GM12875 (cell line): Measurements from ENCODE around the gene OR10H2.
"Not testable (repeated sequence)": the region's sequence is repeated elsewhere in the genome, so short reads cannot be mapped to it uniquely, and the experiment has no call there.

Experiments
- H3K4me3 ChIP-seq: one replicate; pipeline ENCODE4 v1.5.1; 2011; ENCODE audit warnings: low read depth, low read length, control low read depth
- TF ChIP-seq, protein P1 (sequence below): IDR thresholded peaks from 2 replicates; pipeline ENCODE4 v1.5.1; 2011; ENCODE audit warnings: low read depth, mild to moderate bottlenecking, control low read depth, inconsistent platforms, low read length, moderate library complexity, borderline replicate concordance; ENCODE audit not compliant: insufficient read depth

The OR10H2 gene

DNA sequence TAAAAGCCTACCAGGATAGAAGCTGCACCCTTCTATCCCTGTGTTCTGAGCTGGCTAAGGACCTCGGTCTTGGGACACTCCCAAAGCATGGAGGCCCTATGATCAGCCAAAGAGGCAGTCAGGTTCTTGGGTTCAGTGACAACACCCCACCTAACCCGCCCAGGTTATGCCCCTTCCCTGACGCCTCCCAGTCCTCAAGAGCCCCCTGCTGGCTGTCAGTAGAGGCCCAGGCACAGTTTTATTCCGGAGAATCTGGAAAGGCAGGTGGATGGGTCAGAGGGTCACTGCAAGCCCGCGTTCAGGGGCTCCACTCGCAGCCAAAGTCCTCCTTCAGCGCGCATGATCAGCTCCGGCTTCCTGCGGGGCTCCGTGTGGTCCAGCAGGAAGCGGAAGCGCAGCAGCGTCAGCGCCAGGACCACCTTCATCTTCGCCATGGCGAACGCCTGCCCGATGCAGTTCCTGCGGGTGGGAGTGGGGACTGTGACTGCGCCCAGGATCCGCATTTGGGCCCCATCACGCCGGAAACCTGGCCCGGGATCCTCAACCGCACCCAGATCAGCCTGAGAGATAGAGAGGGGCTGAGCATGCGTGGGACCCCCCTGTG is 32.2 kb downstream of the OR10H2 start:
- TF ChIP-seq, protein P1, sequence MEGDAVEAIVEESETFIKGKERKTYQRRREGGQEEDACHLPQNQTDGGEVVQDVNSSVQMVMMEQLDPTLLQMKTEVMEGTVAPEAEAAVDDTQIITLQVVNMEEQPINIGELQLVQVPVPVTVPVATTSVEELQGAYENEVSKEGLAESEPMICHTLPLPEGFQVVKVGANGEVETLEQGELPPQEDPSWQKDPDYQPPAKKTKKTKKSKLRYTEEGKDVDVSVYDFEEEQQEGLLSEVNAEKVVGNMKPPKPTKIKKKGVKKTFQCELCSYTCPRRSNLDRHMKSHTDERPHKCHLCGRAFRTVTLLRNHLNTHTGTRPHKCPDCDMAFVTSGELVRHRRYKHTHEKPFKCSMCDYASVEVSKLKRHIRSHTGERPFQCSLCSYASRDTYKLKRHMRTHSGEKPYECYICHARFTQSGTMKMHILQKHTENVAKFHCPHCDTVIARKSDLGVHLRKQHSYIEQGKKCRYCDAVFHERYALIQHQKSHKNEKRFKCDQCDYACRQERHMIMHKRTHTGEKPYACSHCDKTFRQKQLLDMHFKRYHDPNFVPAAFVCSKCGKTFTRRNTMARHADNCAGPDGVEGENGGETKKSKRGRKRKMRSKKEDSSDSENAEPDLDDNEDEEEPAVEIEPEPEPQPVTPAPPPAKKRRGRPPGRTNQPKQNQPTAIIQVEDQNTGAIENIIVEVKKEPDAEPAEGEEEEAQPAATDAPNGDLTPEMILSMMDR: peak; percentile 40; the same call in 1 of the 2 replicates
- H3K4me3 ChIP-seq: no peak overlapping the region

DNA sequence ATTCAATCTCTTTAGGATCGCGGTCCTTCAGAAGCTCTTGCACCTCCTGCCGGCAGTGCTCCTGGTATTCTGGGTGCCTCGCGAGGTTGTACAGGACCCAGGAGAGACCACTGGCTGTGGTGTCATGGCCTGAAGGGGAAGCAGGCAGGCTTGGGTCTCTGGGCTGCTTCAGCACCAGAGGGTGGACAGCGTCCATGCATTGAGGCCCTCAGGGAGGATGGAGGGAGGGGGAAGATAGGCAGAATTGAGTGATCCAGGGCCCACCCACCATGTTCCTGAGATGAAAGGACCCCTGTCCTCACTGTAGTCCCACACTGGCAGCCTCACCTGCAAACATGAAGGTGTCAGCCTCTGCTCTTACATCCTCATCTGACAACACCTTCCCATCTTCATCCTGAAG is 41.8 kb downstream of the OR10H2 start:
- no peak overlapping the region for H3K4me3 ChIP-seq
- TF ChIP-seq, protein P1: no peak

DNA sequence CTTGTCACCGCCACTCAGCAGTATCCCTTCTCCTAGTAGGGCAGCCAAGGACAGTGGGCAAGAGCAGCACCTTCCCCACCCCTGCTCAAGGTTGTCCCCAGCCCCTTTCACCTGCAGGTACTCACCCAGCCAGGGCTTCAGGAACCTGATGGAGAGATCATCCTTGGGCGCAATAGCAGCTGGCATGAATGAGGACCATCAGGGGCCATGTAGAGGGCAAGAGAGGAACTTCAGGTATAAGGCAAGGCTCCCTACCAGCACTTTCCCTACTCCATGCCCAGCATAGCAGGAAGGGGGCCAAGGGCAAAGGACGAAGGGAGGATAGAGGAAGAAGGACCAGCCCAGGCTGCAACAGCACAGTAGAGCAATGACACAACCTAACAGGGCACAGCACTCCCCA is 46.3 kb downstream of the OR10H2 start:
- H3K4me3 ChIP-seq: not testable (repeated sequence)

DNA sequence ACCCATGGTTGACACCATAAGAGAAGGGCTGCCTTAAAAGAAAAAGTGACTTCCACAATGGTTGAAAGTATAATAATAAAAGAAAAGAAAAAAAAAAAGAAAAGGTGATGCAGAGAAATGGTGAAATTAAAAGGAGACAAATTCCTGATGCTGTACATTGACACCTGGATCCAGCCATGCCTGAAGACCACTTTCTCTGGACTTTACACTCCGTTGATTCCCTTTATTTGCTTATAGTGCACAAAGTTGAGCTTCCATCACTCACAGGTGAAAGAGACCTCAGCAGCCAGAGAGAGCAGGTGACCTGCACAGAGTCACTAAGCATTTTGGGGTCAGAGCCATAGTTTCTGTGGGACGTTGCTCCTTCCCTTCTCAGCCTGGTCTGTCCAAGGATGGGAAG is 47.4 kb downstream of the OR10H2 start:
- TF ChIP-seq, protein P1: no peak
- H3K4me3 ChIP-seq: no peak overlapping the region

DNA sequence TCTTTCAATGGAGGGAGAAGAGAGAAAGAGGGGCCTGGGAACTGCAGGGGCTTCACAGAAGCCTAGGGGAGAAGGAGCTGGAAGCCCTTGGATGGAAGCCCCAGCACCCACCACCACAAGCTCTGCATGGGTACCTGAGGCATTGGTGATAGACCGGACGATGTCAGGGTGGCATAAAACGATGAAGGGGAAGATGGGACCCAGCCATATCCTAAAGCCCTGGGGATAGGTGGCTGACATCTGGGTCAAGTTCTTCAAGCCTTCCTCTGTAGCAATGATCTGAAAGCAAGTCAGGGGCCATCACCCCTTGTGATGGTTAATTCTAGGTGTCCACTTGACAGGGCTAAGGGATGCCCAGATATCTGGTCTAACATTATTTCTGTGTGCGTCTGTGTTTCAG is 48.4 kb downstream of the OR10H2 start:
- TF ChIP-seq, protein P1: no peak
- no peak overlapping the region for H3K4me3 ChIP-seq

DNA sequence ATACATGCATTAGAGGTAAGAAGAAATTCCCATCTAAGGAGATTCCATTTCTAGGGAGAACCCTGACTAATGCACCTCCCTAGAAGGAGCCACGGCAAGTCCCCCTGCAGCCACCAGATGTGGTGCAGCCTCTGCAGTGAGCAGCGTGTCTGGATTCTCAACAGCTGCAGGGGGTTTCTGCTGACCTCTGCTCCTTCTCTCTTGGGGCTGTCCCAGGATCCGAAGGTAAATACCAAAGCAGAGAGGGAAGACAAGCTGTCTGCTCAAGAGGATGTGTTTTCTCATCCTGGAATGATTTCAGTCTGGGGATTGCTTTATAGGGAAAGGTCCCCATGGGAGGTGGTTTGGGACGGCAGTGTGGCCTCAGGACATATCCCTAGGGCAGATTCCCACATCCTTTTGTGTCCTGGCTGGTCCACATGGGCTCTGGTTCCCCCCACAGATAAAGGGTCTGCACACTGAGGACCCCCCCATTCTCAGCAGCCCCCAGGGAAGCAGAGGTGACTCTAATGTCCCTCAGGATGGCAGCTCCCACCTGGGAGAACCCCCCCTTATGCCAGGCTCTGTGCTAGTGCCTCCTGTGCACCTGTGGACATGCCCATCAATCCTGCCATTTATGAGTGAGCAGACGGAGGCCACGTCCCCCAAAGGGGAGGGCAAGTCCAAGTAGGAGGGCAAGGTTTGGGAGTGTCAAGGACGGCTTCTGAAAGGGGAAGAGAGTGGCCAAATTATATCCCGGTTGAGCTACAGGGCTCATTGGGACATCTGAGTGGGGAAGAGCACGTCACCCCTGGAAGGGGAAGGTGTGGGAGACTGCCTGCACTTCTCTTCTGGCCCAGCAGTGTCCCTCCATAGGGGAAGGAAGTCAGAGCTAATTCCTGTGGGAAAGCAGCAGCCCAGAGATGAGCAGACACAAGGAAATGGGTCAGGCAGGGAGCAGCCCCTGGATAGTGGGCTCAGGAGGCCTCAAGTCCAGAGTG is 49.5 kb downstream of the OR10H2 start:
- H3K4me3 ChIP-seq: no peak overlapping the region
- TF ChIP-seq, protein P1: no peak
